Measurements from ENCODE around the gene KRTAP10-7. TPM values are rescaled to one million over a fixed set of nuclear protein-coding genes. Genes with fewer than 3 reads are reported as not detected.

KRTAP10-7 gene
- total and polyA plus RNA-seq, 9 of the 15 experiments (the other 6 are each of a cell fraction or from before 2014, with no cell fraction given), result not detected

DNA sequence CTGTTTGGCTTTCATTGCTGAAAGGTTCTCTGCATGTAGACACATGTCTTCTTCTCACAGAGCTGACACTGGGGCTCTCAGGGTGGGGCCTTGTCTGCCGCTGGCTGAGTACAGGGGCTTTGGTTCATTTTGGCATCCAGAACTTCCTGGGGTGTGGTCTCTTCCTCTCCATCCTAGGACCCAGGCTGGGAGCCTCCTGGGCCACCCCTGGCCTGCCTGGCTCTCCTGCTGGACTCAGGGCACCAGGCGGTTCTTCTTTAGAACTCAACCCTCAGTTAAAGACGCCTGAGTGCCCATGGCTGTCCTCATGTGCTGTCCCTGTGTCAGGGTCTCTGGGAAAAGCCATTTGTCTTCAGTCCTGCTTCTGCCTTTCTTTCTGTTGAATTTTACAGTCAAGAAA is 14.5 kb upstream of the KRTAP10-7 start:
- Histone ChIP-seq H3K4me2 (ENCODE audit: insufficient read depth, low read length) (no peak overlapping the region), H3K4me1 (replicated peaks in 1 of 2; ENCODE audit: control insufficient read depth in 2 of 2, insufficient read depth in 2 of 2, low read length in 2 of 2) (peaks cover 0 to 11% of the 10 kb centered on the region in 2 experiments; a peak in 3 of 5 replicates), H3K9ac (ENCODE audit: insufficient read depth in 1 of 2, low read depth in 2 of 2, low read length in 2 of 2) (no peak overlapping the region), H3K36me3 (ENCODE audit: control insufficient read depth, insufficient read depth, low read length) (no peaks in the 10 kb centered on the region), H3K27ac (ENCODE audit: extremely low read depth, low read depth, low read length) (no peak overlapping the region), H2AFZ (ENCODE audit: low read depth, low read length) (no peak overlapping the region), H4K20me1 (replicated peaks; ENCODE audit: control insufficient read depth, insufficient read depth, low read length) (no peaks in the 10 kb centered on the region), H3K27me3 (ENCODE audit: control insufficient read depth in 2 of 2, insufficient read depth in 2 of 2, low read length in 2 of 2) (peaks cover 0 to 5% of the 10 kb centered on the region in 2 experiments; a peak in 1 of 5 replicates), H3K9me3 (replicated peaks; ENCODE audit: control insufficient read depth, insufficient read depth, low read depth, low read length) (peaks cover 2% of the 10 kb centered on the region; the same call in 1 of the 2 replicates), H3K9me1 (ENCODE audit: control insufficient read depth, insufficient read depth, low read length) (no peaks in the 10 kb centered on the region), H3K79me2 (ENCODE audit: control insufficient read depth, insufficient read depth, low read length) (no peaks in the 10 kb centered on the region), H3K4me3 (no peak overlapping the region)
- ATAC-seq (no peak), FAIRE-seq (no peak), DNase-seq (ENCODE audit: extremely low read depth in 1 of 4, low spot score in 3 of 4) (no peak)
- TF ChIP-seq ZNF12 (CRISPR knock-in tag; IDR thresholded peaks at IDR 0.05) (no peak), FOXJ2 (tag; IDR thresholded peaks at IDR 0.05) (no peak), CREB3 (tag; conservative IDR thresholded peaks at IDR 0.05; ENCODE audit: low read depth) (no peak), CREM (IDR thresholded peaks at IDR 0.05; ENCODE audit: low read depth) (no peak), PHB2 (IDR thresholded peaks at IDR 0.05; ENCODE audit: low read depth) (no peak), FIP1L1 (IDR thresholded peaks at IDR 0.05; ENCODE audit: low read depth, low read length, poor library complexity, severe bottlenecking) (no peak), MCM3 (IDR thresholded peaks at IDR 0.05) (no peak), WHSC1 (IDR thresholded peaks at IDR 0.05; ENCODE audit: low read length) (no peak)
- WGBS (ENCODE audit: insufficient coverage, low coverage, missing lambda C conversion rate), result 0% methylated on average over 3 of the region's 3 CpGs
- BruUV-seq (replicated peaks), result no TSS peak
- in situ Hi-C loops (cut with MboI), result no loop called here
- CTCF ChIA-PET (ENCODE audit: low intra/inter-chr PET ratio), result no interaction called here
- POLR2A ChIA-PET, result no interaction called here
- intact Hi-C loops (cut with micrococcal nuclease), result no loop called here
